OCI-LY3 (cell line): ENCODE results near the gene KIFBP.

ENCODE experiments used
- H2AFZ ChIP-seq: fragments of 200-600, 300-600 bp; shearing (Covaris generic); 2 replicates; pipeline ENCODE4 v1.6.0; 2014; ENCODE audit warnings: antibody characterized with exemption, low read depth, low read length
- H3K27ac ChIP-seq: fragments of 200-600, 300-600 bp; sonication (generic); 2 replicates; pipeline ENCODE4 v1.5.1; 2014; ENCODE audit warnings: mild to moderate bottlenecking, low read length, moderate library complexity, mixed read lengths
- H3K27me3 ChIP-seq: fragments of 200-600, 300-600 bp; sonication (generic); 2 replicates; pipeline ENCODE4 v1.6.1; 2014; ENCODE audit warnings: low read depth, low read length, mixed read lengths
- H3K36me3 ChIP-seq: fragments of 200-600, 300-600 bp; sonication (generic); replicated peaks from 2 replicates; pipeline ENCODE3; 2014; ENCODE audit warnings: low read depth, low read length, mixed read lengths
- H3K4me1 ChIP-seq: fragments of 300-600, 200-600 bp; sonication (generic); 2 replicates; pipeline ENCODE4 v1.6.1; 2014; ENCODE audit warnings: low read length, mixed read lengths
- H3K4me2 ChIP-seq: fragments of 200-600, 300-600 bp; sonication (generic); 2 replicates; pipeline ENCODE4 v1.6.1; 2014; ENCODE audit warnings: low read length, mixed read lengths
- H3K4me3 ChIP-seq: fragments of 300-600, 200-600 bp; sonication (generic); 2 replicates; pipeline ENCODE4 v1.5.1; 2014; ENCODE audit warnings: antibody characterized with exemption, mild to moderate bottlenecking, low read length, moderate library complexity
- H3K79me2 ChIP-seq: fragments of 300-600, 200-600 bp; shearing (Covaris generic); 2 replicates; pipeline ENCODE4 v1.6.1; 2014; ENCODE audit warnings: mild to moderate bottlenecking, low read length, mixed read lengths
- H3K9ac ChIP-seq: fragments of 300-600, 200-600 bp; shearing (Covaris generic); 2 replicates; pipeline ENCODE4 v1.6.0; 2014; ENCODE audit warnings: mild to moderate bottlenecking, low read length, moderate library complexity
- H3K9me3 ChIP-seq: fragments of 200-600, 300-600 bp; shearing (Covaris generic); 2 replicates; pipeline ENCODE4 v1.6.1; 2014; ENCODE audit warnings: low read length, mixed read lengths; ENCODE audit not compliant: insufficient read depth
- H4K20me1 ChIP-seq: fragments of 200-600, 300-600 bp; sonication (generic); 2 replicates; pipeline ENCODE4 v1.6.1; 2016; ENCODE audit warnings: low read length, mixed read lengths; ENCODE audit not compliant: insufficient read depth
- EZH2phosphoT487 ChIP-seq: fragments of 200-600 bp; shearing (Covaris generic); IDR thresholded peaks from 2 replicates; pipeline ENCODE4 v1.6.1; 2018; ENCODE audit warnings: antibody characterized with exemption, mixed run types, low read depth
- TF ChIP-seq, protein P1 (sequence below): fragments of 200-600, 300-600 bp; sonication (generic); IDR thresholded peaks from 2 replicates; pipeline ENCODE4 v1.5.1; 2014; ENCODE audit warnings: antibody characterized with exemption, low read length, low read depth

Gene KIFBP

DNA sequence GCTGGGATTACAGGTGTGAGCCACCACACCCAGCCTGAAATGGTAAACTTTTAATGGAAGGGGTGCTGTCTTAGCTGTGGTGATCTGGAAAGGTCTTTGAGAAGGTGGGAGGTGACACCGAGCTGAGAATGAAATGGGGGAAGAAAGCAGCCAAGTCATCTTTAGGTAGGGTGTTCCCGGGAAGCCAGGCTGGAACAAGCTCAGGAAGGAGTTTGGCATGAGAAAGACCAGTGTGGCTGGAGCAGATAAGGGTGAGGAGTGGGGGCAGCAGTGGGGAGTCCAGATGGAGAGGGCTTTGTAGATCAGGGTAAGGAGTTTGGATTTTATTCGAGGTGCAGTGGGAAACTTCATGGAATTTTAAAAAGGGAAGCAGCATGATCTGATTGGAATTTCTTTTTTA, 30.0 kb downstream of the KIFBP start:
- Histone ChIP-seq H3K4me3 (no peak overlapping the region), H3K27me3 (no peaks in the 10 kb centered on the region), H3K9me3 (no peaks in the 10 kb centered on the region), H3K79me2 (no peaks in the 10 kb centered on the region), H3K36me3 (no peaks in the 10 kb centered on the region), H3K4me1 (no peaks in the 10 kb centered on the region), H2AFZ (no peak overlapping the region), H3K4me2 (no peak overlapping the region), H3K27ac (no peak overlapping the region), H4K20me1 (no peaks in the 10 kb centered on the region), H3K9ac (no peak overlapping the region)
- TF ChIP-seq, protein P1, sequence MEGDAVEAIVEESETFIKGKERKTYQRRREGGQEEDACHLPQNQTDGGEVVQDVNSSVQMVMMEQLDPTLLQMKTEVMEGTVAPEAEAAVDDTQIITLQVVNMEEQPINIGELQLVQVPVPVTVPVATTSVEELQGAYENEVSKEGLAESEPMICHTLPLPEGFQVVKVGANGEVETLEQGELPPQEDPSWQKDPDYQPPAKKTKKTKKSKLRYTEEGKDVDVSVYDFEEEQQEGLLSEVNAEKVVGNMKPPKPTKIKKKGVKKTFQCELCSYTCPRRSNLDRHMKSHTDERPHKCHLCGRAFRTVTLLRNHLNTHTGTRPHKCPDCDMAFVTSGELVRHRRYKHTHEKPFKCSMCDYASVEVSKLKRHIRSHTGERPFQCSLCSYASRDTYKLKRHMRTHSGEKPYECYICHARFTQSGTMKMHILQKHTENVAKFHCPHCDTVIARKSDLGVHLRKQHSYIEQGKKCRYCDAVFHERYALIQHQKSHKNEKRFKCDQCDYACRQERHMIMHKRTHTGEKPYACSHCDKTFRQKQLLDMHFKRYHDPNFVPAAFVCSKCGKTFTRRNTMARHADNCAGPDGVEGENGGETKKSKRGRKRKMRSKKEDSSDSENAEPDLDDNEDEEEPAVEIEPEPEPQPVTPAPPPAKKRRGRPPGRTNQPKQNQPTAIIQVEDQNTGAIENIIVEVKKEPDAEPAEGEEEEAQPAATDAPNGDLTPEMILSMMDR, result no peak
- TF ChIP-seq EZH2phosphoT487, result no peak

DNA sequence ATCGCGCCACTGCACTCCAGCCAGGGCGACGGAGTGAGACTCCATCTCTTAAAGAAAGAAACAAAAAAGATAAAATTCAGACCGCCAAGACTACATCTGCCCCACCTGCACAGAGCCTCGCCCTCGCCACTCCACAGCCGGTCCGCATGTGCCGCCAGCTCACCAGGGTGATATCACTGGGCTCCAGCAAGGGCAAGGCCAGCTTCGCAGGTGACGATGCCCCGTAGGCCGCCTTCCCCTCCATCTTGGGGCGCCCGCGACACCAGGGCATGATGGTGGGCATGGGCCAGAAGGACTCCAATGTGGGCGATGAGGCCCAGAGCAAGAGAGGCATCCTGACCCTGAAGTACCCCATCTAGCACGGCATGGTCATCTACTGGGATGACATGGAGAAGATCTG, 34.0 kb downstream of the KIFBP start:
- Histone ChIP-seq H3K36me3 (no peaks in the 10 kb centered on the region), H3K27me3 (no peaks in the 10 kb centered on the region), H3K9me3 (no peaks in the 10 kb centered on the region), H3K4me2 (no peak overlapping the region), H3K9ac (no peak overlapping the region), H2AFZ (no peak overlapping the region), H3K27ac (no peak overlapping the region), H3K4me1 (no peaks in the 10 kb centered on the region), H3K4me3 (no peak overlapping the region), H3K79me2 (no peaks in the 10 kb centered on the region), H4K20me1 (no peaks in the 10 kb centered on the region)
- TF ChIP-seq EZH2phosphoT487, result no peak
- TF ChIP-seq, protein P1, result no peak

DNA sequence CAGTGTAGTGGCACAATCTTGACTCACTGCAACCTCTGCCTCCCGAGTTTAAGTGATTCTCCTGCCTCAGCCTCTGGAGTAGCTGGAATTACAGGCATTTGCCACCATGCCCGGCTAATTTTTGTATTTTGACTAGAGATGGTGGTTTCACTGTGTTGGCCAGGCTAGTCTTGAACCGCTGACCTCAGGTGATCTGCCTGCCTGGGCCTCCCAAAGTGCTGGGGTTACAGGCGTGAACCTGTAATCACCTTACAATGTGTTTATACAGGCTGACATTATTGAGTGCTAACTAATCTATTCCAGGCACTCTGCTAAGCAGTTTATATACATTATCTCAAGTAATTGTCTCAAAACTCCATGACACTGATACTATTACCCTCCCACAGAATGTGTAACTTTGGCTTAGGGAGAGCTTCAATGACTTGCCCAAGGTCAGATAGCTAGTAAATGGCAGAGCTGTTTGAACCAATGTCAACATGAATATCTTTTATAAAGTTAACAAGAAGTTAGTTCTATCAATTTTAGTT, 36.8 kb downstream of the KIFBP start:
- Histone ChIP-seq H3K27me3 (no peaks in the 10 kb centered on the region), H3K9ac (no peak overlapping the region), H3K4me1 (no peaks in the 10 kb centered on the region), H3K27ac (no peak overlapping the region), H3K4me2 (no peak overlapping the region), H3K79me2 (no peaks in the 10 kb centered on the region), H3K9me3 (no peaks in the 10 kb centered on the region), H3K4me3 (no peak overlapping the region), H2AFZ (no peak overlapping the region), H3K36me3 (no peaks in the 10 kb centered on the region), H4K20me1 (no peaks in the 10 kb centered on the region)
- TF ChIP-seq EZH2phosphoT487, result no peak
- TF ChIP-seq, protein P1, result no peak

GRCh38 chr10:69033256-69033655, 44.7 kb downstream of the KIFBP start:
- Histone ChIP-seq H3K27me3 (no peaks in the 10 kb centered on the region), H2AFZ (no peak overlapping the region), H3K9ac (no peak overlapping the region), H3K4me1 (no peaks in the 10 kb centered on the region), H3K27ac (no peak overlapping the region), H3K4me3 (no peak overlapping the region), H4K20me1 (no peaks in the 10 kb centered on the region), H3K79me2 (no peaks in the 10 kb centered on the region), H3K4me2 (no peak overlapping the region), H3K36me3 (no peaks in the 10 kb centered on the region), H3K9me3 (no peaks in the 10 kb centered on the region)
- TF ChIP-seq, protein P1, result no peak
- TF ChIP-seq EZH2phosphoT487, result no peak
